Transverse colon (tissue), 4 donors: ENCODE results near the gene SSTR4. TPM values are rescaled to one million over a fixed set of nuclear protein-coding genes. Genes with fewer than 3 reads are reported as not detected.

Source experiments
- DNase-seq: peaks from one replicate; pipeline ENCODE4 v3.0.0-alpha.2; 2019
- H3K27ac ChIP-seq, 4 donors: fragments of 200-600 bp; sonication (generic); 2 replicates each; pipeline ENCODE4 v1.5.1; 2016 to 2018; ENCODE audit warnings: inconsistent platforms in 4 of 4
- H3K27me3 ChIP-seq: fragments of 200-600 bp; sonication (generic); 2 replicates; pipeline ENCODE4 v1.5.1; 2017; ENCODE audit warnings: inconsistent platforms
- H3K36me3 ChIP-seq, 4 donors: fragments of 200-600 bp; sonication (generic); 2 replicates each; pipeline ENCODE4 v1.5.1; 2017 to 2019; ENCODE audit warnings: inconsistent platforms in 4 of 4
- H3K4me1 ChIP-seq, 4 donors: fragments of 200-600 bp; sonication (generic); 2 replicates each; pipeline ENCODE4 v1.5.1; 2017 to 2020; ENCODE audit warnings: inconsistent platforms in 4 of 4
- H3K4me3 ChIP-seq, 4 donors: fragments of 200-600 bp; sonication (generic); 1 replicate in 1 of 4; 2 replicates in 3 of 4; pipeline versions ENCODE4 v1.5.1 to v1.6.1; 2017 to 2019; ENCODE audit warnings: inconsistent platforms in 4 of 4
- H3K9me3 ChIP-seq, 2 donors: fragments of 200-600 bp; sonication (generic); 2 replicates each; pipeline ENCODE4 v1.5.1; 2017 to 2019; ENCODE audit warnings: inconsistent platforms in 2 of 2
- CTCF ChIP-seq, 5 experiments: fragments of 200-600 bp in 3 of 5; fragments of 450-650 bp in 2 of 5; sonication (generic) in 3 of 5; IDR thresholded peaks; 1 replicate in 2 of 5; 2 replicates in 3 of 5; pipeline ENCODE4 v1.5.1; 2016 to 2017; ENCODE audit warnings: antibody characterized with exemption in 5 of 5, inconsistent platforms in 3 of 5, mild to moderate bottlenecking in 2 of 5, moderate library complexity in 1 of 5
- EP300 ChIP-seq: sonication (generic); formaldehyde crosslinking; IDR thresholded peaks from one replicate; pipeline ENCODE4 v1.6.1; 2017; ENCODE audit warnings: antibody characterized with exemption, low read depth
- POLR2A ChIP-seq: fragments of 450-650 bp; IDR thresholded peaks from one replicate; pipeline ENCODE4 v1.6.1; 2016; ENCODE audit warnings: antibody characterized with exemption, mild to moderate bottlenecking, moderate library complexity
- POLR2AphosphoS5 ChIP-seq, 3 donors: sonication (generic); formaldehyde crosslinking; IDR thresholded peaks; one replicate each; pipeline ENCODE4 v1.6.1; 2016; ENCODE audit warnings: antibody characterized with exemption in 3 of 3
- WGBS, 2 donors: methylation state at CpG; one replicate each; pipeline ENCODE4 v1.1.5; 2018; ENCODE audit warnings: low coverage in 1 of 2; 5-methylcytosine and 5-hydroxymethylcytosine counted together
- in situ Hi-C, 4 donors: fragments of 200-750 bp; cut with MboI; loops; one replicate each; pipeline versions ENCODE4 v1.15.0 to v1.15.1; 2017; ENCODE audit warnings: low sequenced_read_pairs in 3 of 4, low pct_ligation_motif_present in 1 of 4, low pct_unique_long_range_greater_than_20kb in 1 of 4
- intact Hi-C: fragments of 100-400 bp; cut with DNase I; formaldehyde crosslinking; loops from one replicate; pipeline ENCODE4 v1.15.1; 2023; ENCODE audit warnings: low total_unique reads
- total RNA-seq, 4 donors: library from RNA; depleted of rRNA; stranded (reverse); fragments of >200 nt; gene quantifications; one replicate each; pipeline ENCODE4 v1.1.0, GENCODE V29; 2016

Gene SSTR4
- total RNA-seq, 4 donors from 2014 or later: not detected

- DNase-seq: no peak
- H3K36me3 ChIP-seq: no peaks in the 10 kb centered on the region
- TF ChIP-seq CTCF (IDR thresholded peaks at IDR 0.05): no peak
- no peak for TF ChIP-seq POLR2AphosphoS5 (IDR thresholded peaks at IDR 0.05)
- TF ChIP-seq POLR2A: no peak
- no peak for TF ChIP-seq EP300
- intact Hi-C loops: no loop called here
- peaks cover 7 to 32% (median 26%) of the 10 kb centered on the region in 4 donors for H3K4me1 ChIP-seq
- no peaks in the 10 kb centered on the region for H3K9me3 ChIP-seq
- H3K4me3 ChIP-seq: no peak overlapping the region
- H3K27me3 ChIP-seq: peaks cover 43% of the 10 kb centered on the region
- no peak overlapping the region for H3K27ac ChIP-seq
- 82% methylated on average over 5 of the region's 5 CpGs; no CpG with 5 or more reads in 1 of the 2 donors for WGBS, 2 donors
- in situ Hi-C loops: no loop called here
Measured at GRCh38 chr20:23052904-23053303, 17.8 kb downstream of the SSTR4 start.

GRCh38 chr20:23058240-23058639 is 23.1 kb downstream of the SSTR4 start:
- TF ChIP-seq POLR2AphosphoS5 (IDR thresholded peaks at IDR 0.05) (no peak), CTCF (IDR thresholded peaks at IDR 0.05) (no peak), EP300 (no peak), POLR2A (no peak)
- no peaks in the 10 kb centered on the region for H3K9me3 ChIP-seq
- no peak overlapping the region for H3K4me3 ChIP-seq
- intact Hi-C loops (no loop called here), in situ Hi-C loops (no loop called here)
- no peaks in the 10 kb centered on the region for H3K36me3 ChIP-seq
- DNase-seq: no peak
- H3K27ac ChIP-seq: no peak overlapping the region
- no peaks in the 10 kb centered on the region for H3K27me3 ChIP-seq
- 48 to 77% methylated on average over 1 of the region's 1 CpG for WGBS, 2 donors
- H3K4me1 ChIP-seq: peaks cover 5 to 23% (median 7%) of the 10 kb centered on the region in 4 donors

- Histone ChIP-seq H3K4me1 (peaks cover 5 to 23% (median 7%) of the 10 kb centered on the region in 4 donors), H3K36me3 (no peaks in the 10 kb centered on the region), H3K9me3 (no peaks in the 10 kb centered on the region), H3K4me3 (no peak overlapping the region), H3K27me3 (no peaks in the 10 kb centered on the region), H3K27ac (no peak overlapping the region)
- WGBS, 2 donors: 81 to 87% methylated on average over 3 of the region's 3 CpGs
- TF ChIP-seq CTCF (IDR thresholded peaks at IDR 0.05): no peak
- TF ChIP-seq POLR2AphosphoS5 (IDR thresholded peaks at IDR 0.05): no peak
- TF ChIP-seq EP300: no peak
- TF ChIP-seq POLR2A: no peak
- DNase-seq: no peak
- in situ Hi-C loops: no loop called here
- intact Hi-C loops: no loop called here
Measured at GRCh38 chr20:23059001-23059400, 23.9 kb downstream of the SSTR4 start.

GRCh38 chr20:23059846-23060245 is 24.7 kb downstream of the SSTR4 start:
- no peak for TF ChIP-seq EP300
- no peak for TF ChIP-seq CTCF (IDR thresholded peaks at IDR 0.05)
- no peak for TF ChIP-seq POLR2AphosphoS5 (IDR thresholded peaks at IDR 0.05)
- TF ChIP-seq POLR2A: no peak
- in situ Hi-C loops: no loop called here
- Histone ChIP-seq H3K4me3 (no peak overlapping the region), H3K27me3 (no peaks in the 10 kb centered on the region), H3K9me3 (no peaks in the 10 kb centered on the region), H3K27ac (no peak overlapping the region), H3K36me3 (no peaks in the 10 kb centered on the region), H3K4me1 (peaks cover 5 to 23% (median 7%) of the 10 kb centered on the region in 4 donors)
- 23 to 26% methylated on average over 2 to 3 of the region's 3 CpGs for WGBS, 2 donors
- DNase-seq: no peak
- intact Hi-C loops: no loop called here
